GM12864 (cell line): ENCODE measurements around the gene SLC6A4.

Experiments used
- DNase-seq: peaks from one replicate; pipeline ENCODE4 v3.0.0-alpha.2; 2011; ENCODE audit warnings: low read depth
- H3K4me3 ChIP-seq: 2 replicates; pipeline ENCODE4 v1.5.1; 2011; ENCODE audit warnings: mild to moderate bottlenecking, low read depth, low read length, control low read depth
- TF ChIP-seq, protein P1 (sequence below): IDR thresholded peaks from 2 replicates; pipeline ENCODE4 v1.5.1; 2011; ENCODE audit warnings: low read depth, mild to moderate bottlenecking, moderate library complexity, low read length, control low read depth, inconsistent platforms; ENCODE audit errors: missing control alignments

The SLC6A4 gene

DNA sequence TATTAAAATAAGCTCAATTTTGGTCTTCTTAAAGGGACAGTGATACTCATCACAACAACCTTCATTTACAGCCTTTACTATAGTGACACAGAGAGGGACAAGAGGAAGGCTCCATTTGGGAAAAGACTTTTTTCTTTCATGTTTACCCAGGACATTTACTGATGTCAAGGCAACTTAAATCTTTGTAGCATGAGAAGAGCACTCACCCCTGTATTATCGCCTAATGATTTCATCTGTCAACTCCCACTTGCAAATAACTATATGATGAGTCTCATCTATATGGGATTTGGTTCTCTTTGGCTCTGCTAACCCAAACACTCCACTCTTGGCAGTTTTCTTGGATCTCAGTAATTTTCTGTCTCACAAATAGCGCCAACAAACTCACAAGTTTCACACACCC, 32.1 kb upstream of the SLC6A4 start:
- no peak overlapping the region for H3K4me3 ChIP-seq
- TF ChIP-seq, protein P1, sequence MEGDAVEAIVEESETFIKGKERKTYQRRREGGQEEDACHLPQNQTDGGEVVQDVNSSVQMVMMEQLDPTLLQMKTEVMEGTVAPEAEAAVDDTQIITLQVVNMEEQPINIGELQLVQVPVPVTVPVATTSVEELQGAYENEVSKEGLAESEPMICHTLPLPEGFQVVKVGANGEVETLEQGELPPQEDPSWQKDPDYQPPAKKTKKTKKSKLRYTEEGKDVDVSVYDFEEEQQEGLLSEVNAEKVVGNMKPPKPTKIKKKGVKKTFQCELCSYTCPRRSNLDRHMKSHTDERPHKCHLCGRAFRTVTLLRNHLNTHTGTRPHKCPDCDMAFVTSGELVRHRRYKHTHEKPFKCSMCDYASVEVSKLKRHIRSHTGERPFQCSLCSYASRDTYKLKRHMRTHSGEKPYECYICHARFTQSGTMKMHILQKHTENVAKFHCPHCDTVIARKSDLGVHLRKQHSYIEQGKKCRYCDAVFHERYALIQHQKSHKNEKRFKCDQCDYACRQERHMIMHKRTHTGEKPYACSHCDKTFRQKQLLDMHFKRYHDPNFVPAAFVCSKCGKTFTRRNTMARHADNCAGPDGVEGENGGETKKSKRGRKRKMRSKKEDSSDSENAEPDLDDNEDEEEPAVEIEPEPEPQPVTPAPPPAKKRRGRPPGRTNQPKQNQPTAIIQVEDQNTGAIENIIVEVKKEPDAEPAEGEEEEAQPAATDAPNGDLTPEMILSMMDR, result no peak
- no peak for DNase-seq

DNA sequence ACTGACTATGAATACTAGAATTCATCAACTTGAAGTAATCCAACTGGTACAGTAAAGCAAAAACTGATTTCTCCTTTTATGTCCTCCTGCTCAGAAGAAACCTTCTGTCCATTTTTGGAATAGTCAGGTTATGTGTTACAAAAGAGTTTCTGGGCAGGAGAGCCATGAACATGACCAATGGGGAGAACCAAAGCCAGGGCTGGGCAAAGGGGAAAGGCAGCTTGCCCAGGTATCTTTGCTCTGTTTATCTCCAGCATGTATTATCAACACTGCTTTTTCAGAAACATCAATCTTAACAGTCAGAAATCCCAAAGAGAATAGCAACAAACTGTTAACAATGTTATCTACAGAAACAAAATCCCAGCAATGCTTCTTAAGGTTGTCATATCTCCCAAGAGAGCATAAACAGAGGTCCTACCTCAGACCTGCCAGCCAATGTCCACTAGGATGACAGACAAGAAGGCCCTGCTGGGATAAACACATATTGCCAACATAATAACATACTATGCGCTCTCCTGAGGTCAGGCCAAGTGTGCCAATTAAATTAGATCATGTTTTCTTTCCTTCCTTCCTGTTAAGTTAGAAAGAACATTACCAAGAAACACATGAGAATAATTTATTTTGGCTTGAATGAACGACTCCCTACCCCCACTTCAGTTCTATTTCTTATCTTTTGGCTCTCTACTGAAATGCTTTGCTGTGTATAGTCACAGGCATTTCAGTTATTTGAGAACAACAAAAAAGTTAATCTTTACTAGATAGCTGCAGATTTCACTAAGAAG, 28.2 kb upstream of the SLC6A4 start:
- no peak overlapping the region for H3K4me3 ChIP-seq
- DNase-seq, result no peak
- TF ChIP-seq, protein P1, result no peak

DNA sequence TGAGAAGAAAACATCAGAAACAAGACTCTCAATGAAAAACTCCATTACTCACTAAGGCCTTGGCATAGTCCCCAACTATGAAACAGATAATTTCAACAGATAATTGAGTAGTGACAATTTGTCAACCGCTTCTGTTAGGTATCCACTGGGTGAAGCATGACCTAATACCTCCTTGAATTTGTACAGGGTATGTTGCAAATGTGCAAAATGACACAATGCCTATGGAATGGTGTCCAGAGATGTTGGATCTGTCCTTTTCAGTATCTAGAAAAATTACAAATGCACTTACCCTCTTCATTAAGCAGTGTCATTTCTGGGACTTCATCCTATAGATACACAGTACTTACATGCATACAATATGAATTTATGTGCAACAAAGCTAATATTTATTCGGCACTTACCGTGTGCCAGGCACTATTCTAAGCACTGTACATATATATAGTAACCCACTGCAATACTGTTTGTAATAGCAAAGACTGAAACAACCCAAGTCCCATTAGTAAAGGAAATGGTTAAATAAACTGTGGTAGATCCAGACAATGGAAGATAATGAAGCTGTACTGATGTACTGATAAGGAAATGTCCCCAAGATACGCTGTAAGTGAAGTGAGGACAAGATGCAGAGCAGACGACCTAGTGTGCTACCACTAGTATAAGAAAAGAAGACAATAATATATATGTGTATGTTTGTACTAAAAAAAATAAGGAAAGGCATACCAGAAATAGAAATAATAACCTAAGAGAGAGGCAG, 21.4 kb upstream of the SLC6A4 start:
- no peak for DNase-seq
- no peak overlapping the region for H3K4me3 ChIP-seq
- TF ChIP-seq, protein P1, result no peak

DNA sequence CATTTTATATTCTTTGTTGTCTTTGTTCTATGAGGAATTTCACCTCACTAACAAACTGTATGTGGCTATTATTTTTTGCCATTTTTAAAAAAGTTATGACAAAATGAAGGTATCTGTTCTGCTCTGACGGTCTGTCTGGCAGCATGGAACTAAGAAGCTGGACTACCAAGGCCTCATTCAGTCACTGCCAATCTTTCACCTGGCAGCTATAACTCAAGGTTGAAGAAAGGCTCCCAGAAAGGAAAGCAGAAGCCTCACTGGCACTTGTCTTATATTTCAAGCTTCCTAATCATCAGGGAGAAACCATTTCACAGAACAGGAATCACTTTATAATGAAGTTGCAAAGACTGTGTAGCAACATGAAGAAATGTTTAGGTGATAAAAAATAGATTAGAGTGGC, 18.7 kb upstream of the SLC6A4 start:
- TF ChIP-seq, protein P1, result no peak
- DNase-seq, result no peak
- no peak overlapping the region for H3K4me3 ChIP-seq

DNA sequence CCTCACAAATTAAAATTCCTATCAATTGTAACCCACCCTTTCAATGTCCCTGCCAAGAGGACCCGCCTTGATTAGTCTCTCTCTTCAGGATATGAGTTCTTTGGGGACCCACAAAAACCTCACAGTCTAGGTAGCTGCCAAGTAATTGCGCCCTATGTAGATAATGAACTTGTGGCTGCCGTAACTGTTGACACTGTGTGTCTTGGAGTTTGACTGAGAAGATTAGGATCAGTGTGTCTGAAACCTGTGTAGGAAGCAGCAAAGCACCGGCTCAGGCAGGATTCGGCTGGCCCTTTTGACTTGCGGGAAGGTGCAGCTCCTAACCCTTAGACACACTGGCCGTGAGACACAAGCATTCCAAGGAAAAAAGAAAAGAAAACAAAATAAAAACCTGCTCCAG, 17.8 kb upstream of the SLC6A4 start:
- no peak for DNase-seq
- H3K4me3 ChIP-seq, result no peak overlapping the region
- TF ChIP-seq, protein P1, result no peak

DNA sequence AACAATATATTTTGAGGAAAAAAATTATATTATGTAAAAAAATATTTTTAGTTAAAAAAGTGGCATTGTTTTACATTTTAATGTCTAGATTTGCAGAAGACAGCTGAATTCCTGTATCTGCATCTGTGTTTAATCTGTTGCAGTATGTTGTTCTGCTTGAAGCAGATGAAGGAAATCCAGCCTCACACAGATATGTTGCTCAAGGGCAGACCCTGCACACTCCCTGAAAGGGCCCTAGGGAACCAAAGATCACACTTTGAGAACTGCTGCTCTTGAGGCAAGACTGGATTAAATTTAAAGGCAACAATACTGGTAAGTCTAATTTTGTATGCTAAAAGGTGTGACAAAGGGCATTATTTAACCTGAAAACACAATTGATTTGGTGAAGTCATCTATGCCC, 16.4 kb upstream of the SLC6A4 start:
- TF ChIP-seq, protein P1, result no peak
- DNase-seq, result no peak
- H3K4me3 ChIP-seq, result no peak overlapping the region

DNA sequence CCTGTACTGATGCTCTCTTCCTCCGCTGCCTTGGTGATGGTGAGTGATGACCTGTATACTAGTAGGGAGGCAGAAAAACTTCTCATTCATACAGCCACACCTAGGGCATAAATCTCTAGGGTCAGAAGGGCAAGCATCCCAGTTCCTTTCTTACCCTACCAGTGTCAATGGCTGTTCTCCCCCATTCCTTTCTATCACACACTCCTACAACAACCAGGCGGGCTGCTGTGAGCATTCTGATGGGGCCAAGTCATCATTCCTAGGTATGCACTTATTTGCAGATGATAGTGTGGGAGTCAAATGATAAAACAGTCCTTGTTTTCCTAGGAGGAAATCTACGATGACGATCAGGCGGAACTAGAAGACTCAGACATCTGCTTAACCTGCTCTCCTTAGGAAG, 14.0 kb upstream of the SLC6A4 start:
- no peak for DNase-seq
- H3K4me3 ChIP-seq, result no peak overlapping the region
- TF ChIP-seq, protein P1, result no peak
